Stimulated activated naive B cell treated with anti-CD40 and anti-IgM and Interleukin-4, amounts not matched to agents 10 μg/mL and 1 μg/mL and 100 μg/mL, for 72 hours (primary cell): ENCODE results near the gene CPNE1.

ENCODE experiments used
- ATAC-seq, 2 donors: fragments of 150-1000 bp; cut with Tn5 transposase; replicated peaks; 2 replicates each; pipeline ENCODE4 v1.10.0; 2021; ENCODE audit warnings: moderate library complexity in 1 of 2
- DNase-seq: peaks from one replicate; pipeline ENCODE4 v3.0.0; 2021
- H3K27ac Mint-ChIP-seq: one replicate; pipeline ENCODE4 v1.8.0; 2022; ENCODE audit warnings: mild to moderate bottlenecking, mixed read lengths
- H3K27me3 Mint-ChIP-seq, 2 donors: one replicate each; pipeline ENCODE4 v1.8.0; 2022; ENCODE audit warnings: mixed read lengths in 2 of 2
- H3K36me3 Mint-ChIP-seq, 2 donors: one replicate each; pipeline ENCODE4 v1.8.0; 2022; ENCODE audit warnings: mixed read lengths in 2 of 2, mild to moderate bottlenecking in 1 of 2
- H3K4me1 Mint-ChIP-seq, 2 donors: one replicate each; pipeline ENCODE4 v1.8.0; 2022; ENCODE audit warnings: mixed read lengths in 2 of 2, mild to moderate bottlenecking in 1 of 2
- H3K4me3 Mint-ChIP-seq, 2 donors: one replicate each; pipeline ENCODE4 v1.8.0; 2022; ENCODE audit warnings: mild to moderate bottlenecking in 2 of 2, mixed read lengths in 2 of 2, moderate library complexity in 1 of 2
- H3K9me3 Mint-ChIP-seq, 2 donors: one replicate each; pipeline ENCODE4 v1.8.0; 2022; ENCODE audit warnings: mixed read lengths in 2 of 2, mild to moderate bottlenecking in 1 of 2

Gene CPNE1

GRCh38 chr20:35680452-35681183 lies 15.9 kb upstream of the CPNE1 start:
- ATAC-seq (peak; percentile 95 to 97), DNase-seq (no peak)
- peaks cover 10 to 17% of the 10 kb centered on the region in 2 donors for H3K4me1 Mint-ChIP-seq
- no peaks in the 10 kb centered on the region for H3K9me3 Mint-ChIP-seq
- peaks cover 9 to 20% of the 10 kb centered on the region in 2 donors for H3K36me3 Mint-ChIP-seq
- H3K27me3 Mint-ChIP-seq: no peaks in the 10 kb centered on the region
- H3K4me3 Mint-ChIP-seq: peak overlapping the region in 1 of 2 donors; percentile 67
- peak overlapping the region; percentile 66 for H3K27ac Mint-ChIP-seq

DNA sequence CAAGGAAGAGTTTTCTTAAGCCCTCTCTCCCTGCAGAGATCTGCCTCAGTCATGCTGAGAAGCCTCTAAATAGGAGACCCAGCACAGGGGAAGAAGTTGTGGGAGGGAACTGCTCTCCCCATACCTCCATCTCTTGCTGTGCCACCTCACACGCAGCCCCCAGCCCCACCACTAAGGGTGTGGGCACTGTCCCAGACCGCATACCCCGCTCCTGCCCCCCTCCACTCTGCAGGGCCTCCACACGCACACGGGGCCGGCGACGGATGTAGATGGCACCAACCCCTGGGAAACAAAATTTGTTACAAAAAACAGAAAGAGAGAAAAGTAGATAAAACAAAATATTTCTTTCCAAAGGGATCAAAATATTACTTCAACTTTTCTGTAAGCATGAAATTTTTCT lies 10.2 kb upstream of the CPNE1 start:
- Mint-ChIP-seq H3K9me3 (no peaks in the 10 kb centered on the region), H3K36me3 (peaks cover 34 to 44% of the 10 kb centered on the region in 2 donors), H3K4me3 (no peak overlapping the region), H3K4me1 (peaks cover 0 to 2% of the 10 kb centered on the region in 2 donors), H3K27ac (no peak overlapping the region), H3K27me3 (no peaks in the 10 kb centered on the region)
- ATAC-seq: no peak
- DNase-seq: no peak

DNA sequence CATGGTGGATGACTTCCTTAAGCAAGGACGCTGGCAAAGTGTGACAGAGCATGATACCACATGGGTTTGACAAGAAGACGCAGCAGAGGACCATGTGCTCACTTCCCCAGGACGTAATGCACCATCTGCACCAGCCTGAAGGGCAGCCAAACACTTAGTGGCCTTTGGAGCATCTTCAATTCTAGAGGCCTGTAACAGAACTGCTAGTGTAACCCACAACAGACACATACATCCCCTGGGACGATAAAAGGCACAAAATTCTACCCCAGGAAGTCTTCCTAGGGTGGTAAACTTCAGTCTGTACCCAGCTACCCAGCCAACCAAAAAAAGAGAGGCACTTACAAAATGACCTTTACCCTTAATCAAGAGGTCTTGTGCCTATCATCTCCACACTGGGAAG lies 9.2 kb upstream of the CPNE1 start:
- Mint-ChIP-seq H3K9me3 (no peaks in the 10 kb centered on the region), H3K4me1 (no peaks in the 10 kb centered on the region), H3K27ac (no peak overlapping the region), H3K4me3 (no peak overlapping the region), H3K36me3 (peaks cover 40 to 54% of the 10 kb centered on the region in 2 donors), H3K27me3 (no peaks in the 10 kb centered on the region)
- no peak for DNase-seq
- ATAC-seq: peak in 1 of 2 donors; percentile 63

DNA sequence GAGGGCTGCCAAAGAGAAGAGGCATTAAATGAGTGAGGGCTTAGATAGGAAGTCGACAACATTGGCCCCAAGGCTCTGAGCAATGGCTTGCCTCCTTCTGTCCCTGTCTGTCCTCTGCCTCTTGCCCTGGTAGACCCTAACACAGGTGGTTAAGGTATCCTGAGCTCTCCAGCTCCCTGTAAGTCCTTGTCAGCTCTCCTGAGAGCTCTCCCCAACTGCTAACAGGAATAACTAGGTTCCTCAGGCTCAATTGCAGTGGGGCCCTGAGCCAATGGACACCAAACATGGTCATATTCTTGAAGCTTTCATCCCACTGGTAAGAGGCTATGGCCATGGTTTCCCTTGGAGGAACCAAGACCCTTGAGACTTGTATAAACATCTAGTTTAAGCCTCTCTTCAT lies 5.0 kb upstream of the CPNE1 start:
- ATAC-seq (no peak), DNase-seq (no peak)
- peaks cover 2 to 6% of the 10 kb centered on the region in 2 donors for H3K4me1 Mint-ChIP-seq
- H3K36me3 Mint-ChIP-seq: peaks cover 43 to 57% of the 10 kb centered on the region in 2 donors
- H3K27me3 Mint-ChIP-seq: no peaks in the 10 kb centered on the region
- no peak overlapping the region for H3K4me3 Mint-ChIP-seq
- H3K27ac Mint-ChIP-seq: no peak overlapping the region
- no peaks in the 10 kb centered on the region for H3K9me3 Mint-ChIP-seq

DNA sequence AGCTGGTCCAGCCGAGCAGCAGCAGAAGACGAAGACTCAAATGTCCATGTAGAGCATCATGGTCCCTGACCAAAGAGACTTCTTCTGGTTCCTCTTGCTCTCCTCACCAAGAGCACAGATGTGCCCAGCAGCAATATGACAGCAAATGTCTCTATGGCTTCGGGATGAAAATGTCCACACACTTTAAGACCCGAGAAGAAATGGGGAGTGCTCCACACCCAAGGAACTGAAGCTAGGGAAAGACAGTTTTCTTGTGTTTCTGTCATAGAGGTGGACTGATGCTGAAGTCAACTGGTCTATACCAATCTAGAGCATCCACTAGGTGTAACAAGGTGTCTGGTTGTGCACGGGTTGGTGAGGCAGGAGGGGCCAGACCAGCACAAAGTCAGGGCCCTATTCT lies 4.5 kb upstream of the CPNE1 start:
- Mint-ChIP-seq H3K9me3 (no peaks in the 10 kb centered on the region), H3K27ac (no peak overlapping the region), H3K36me3 (peaks cover 45 to 60% of the 10 kb centered on the region in 2 donors), H3K4me1 (peaks cover 2 to 6% of the 10 kb centered on the region in 2 donors), H3K27me3 (no peaks in the 10 kb centered on the region), H3K4me3 (no peak overlapping the region)
- DNase-seq: no peak
- no peak for ATAC-seq

GRCh38 chr20:35665949-35666288 lies 1.2 kb upstream of the CPNE1 start:
- Mint-ChIP-seq H3K36me3 (peaks cover 36 to 59% of the 10 kb centered on the region in 2 donors), H3K27me3 (no peaks in the 10 kb centered on the region), H3K27ac (peak overlapping the region; percentile 20), H3K4me1 (peaks cover 13 to 34% of the 10 kb centered on the region in 2 donors), H3K4me3 (no peak overlapping the region), H3K9me3 (no peaks in the 10 kb centered on the region)
- ATAC-seq (no peak), DNase-seq (no peak)

DNA sequence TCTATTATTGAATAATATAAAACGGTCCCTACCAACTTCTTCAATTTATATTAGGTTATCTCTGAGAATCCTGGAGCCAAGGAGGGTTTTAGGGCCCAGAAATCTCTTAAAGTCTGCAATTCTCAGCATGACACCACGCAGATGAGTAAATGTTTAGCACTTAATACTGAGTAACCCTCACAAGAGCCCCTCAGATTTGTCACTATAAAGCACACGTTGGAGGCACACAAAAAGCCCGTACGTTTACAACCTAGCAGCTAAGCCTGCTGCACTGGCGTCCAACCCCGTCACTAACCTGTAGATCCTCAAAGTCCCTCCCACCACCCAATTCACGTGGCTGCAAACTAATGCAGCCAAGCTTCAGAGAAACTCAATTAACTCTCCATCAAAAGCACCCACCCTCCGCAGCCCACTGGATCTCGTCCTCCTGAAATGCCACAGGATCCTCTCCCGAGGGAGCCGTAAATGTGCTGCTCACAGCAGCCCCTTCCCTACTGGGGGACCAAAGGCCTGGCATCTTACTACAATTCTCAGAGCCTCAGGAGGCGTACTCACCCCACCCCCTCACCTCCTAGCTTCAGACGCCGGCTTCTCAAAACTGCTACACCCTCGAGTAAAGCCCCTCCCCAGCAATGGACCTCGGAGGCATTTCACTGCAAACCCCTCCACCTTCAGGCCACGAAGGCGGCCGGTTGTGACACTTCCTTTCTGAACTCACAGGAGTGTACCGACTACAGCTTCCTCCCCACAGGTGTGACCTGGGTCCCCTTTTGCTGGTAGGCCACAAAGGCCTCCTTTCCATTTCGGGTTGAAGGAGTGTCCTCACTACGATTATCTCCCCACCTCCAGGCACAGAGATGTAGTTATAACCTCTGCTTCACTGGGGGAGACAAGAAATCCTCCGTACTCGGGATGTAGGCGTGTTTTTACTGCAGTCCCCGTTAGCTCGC lies 909 bp downstream of the CPNE1 start:
- Mint-ChIP-seq H3K27me3 (no peaks in the 10 kb centered on the region), H3K9me3 (no peaks in the 10 kb centered on the region), H3K27ac (peak overlapping the region; percentile 100), H3K4me3 (peak overlapping the region; percentile 94 to 97), H3K4me1 (peaks cover 19 to 47% of the 10 kb centered on the region in 2 donors), H3K36me3 (peaks cover 21 to 41% of the 10 kb centered on the region in 2 donors)
- ATAC-seq (peak; percentile 54 to 56), DNase-seq (peak; percentile 36)

DNA sequence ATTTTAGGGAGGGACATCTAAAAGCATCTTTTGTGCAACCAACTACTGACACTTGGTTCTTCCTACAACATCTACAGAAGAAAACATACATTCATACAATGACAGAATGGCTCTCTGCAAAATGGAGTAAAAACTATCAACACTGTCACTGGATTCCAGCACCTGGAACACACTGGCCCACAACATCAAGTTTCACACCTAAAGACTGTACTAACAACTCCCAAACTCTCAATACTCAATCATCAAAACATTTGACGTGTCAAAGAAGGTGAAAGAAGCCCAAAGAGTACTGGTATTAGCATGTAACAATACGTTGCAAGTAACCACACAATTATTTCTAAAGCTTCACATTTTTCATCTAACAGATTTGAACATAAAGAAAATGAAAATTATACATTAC lies 2.1 kb downstream of the CPNE1 start:
- H3K27me3 Mint-ChIP-seq: no peaks in the 10 kb centered on the region
- H3K4me3 Mint-ChIP-seq: peak overlapping the region; percentile 94 to 97
- H3K27ac Mint-ChIP-seq: peak overlapping the region; percentile 65
- peaks cover 19 to 49% of the 10 kb centered on the region in 2 donors for H3K4me1 Mint-ChIP-seq
- H3K9me3 Mint-ChIP-seq: no peaks in the 10 kb centered on the region
- DNase-seq (no peak), ATAC-seq (no peak)
- peaks cover 13 to 32% of the 10 kb centered on the region in 2 donors for H3K36me3 Mint-ChIP-seq

DNA sequence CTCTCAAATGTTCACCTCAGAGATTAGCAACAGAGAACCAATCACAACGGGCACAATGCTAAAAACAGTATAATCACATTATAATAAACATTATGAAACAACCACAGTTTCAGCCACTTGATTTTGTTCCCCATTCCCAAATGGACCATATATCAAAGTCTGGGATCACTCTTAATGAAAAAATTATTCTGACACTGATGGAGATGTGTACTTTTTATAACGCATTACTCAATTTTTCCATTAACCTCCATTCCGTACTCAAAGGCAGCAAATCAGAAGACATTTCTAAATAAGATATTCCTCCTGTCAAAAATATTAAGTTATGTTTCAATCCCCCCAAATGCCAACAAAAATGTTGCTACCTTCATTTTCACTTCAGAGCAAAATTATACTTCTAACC lies 2.8 kb downstream of the CPNE1 start:
- H3K4me3 Mint-ChIP-seq: peak overlapping the region; percentile 94 to 97
- no peaks in the 10 kb centered on the region for H3K9me3 Mint-ChIP-seq
- DNase-seq (no peak), ATAC-seq (no peak)
- peaks cover 23 to 55% of the 10 kb centered on the region in 2 donors for H3K4me1 Mint-ChIP-seq
- no peaks in the 10 kb centered on the region for H3K27me3 Mint-ChIP-seq
- H3K27ac Mint-ChIP-seq: peak overlapping the region; percentile 48
- peaks cover 17 to 38% of the 10 kb centered on the region in 2 donors for H3K36me3 Mint-ChIP-seq

- Mint-ChIP-seq H3K27me3 (no peaks in the 10 kb centered on the region), H3K9me3 (no peaks in the 10 kb centered on the region), H3K4me3 (peak overlapping the region in 1 of 2 donors; percentile 94), H3K36me3 (peaks cover 17 to 38% of the 10 kb centered on the region in 2 donors), H3K27ac (peak overlapping the region; percentile 65), H3K4me1 (peaks cover 23 to 55% of the 10 kb centered on the region in 2 donors)
- ATAC-seq: no peak
- DNase-seq: no peak
These were observed 3.6 kb downstream of the CPNE1 start for GRCh38 chr20:35661053-35661452.

DNA sequence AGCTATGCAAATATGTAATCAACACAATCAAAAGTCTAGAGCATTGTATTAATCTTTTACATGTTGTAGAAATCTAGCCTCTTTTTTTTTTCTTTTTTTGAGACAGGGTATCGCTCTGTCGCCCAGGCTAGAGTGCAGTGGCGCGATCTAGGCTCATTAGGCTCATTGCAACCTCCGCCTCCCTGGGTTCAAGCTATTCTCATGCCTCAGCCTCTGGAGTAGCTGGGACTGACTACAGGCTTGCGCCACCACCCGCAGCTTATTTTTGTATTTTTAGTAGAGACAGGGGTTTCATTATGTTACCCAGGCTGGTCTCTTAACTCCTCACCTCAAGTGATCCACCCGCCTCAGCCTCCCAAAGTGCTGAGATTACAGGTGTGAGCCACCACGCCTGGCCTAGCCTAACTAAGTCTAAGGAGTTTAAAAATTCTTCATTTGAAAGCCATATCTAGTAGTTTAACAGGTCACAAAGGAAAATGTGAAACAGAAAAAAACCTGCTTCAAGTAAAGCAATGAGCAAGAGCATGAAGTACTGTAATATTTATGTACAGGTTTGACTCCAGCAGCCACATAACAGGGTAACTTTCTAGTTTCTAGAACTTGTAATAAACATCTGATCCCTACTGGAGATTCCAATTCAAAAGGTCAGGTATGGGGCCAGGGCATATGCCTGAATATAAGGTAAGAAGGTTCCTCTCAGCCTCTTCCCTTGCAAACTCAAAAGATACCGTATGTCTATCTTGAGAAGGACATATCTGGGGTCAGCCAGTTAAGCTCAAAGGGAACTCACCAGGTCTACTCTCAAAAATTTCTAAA lies 4.4 kb downstream of the CPNE1 start:
- DNase-seq (no peak), ATAC-seq (no peak)
- peak overlapping the region; percentile 88 for H3K27ac Mint-ChIP-seq
- H3K9me3 Mint-ChIP-seq: no peaks in the 10 kb centered on the region
- H3K4me1 Mint-ChIP-seq: peaks cover 23 to 55% of the 10 kb centered on the region in 2 donors
- H3K4me3 Mint-ChIP-seq: peak overlapping the region; percentile 39 to 94
- H3K27me3 Mint-ChIP-seq: no peaks in the 10 kb centered on the region
- H3K36me3 Mint-ChIP-seq: peaks cover 17 to 38% of the 10 kb centered on the region in 2 donors

DNA sequence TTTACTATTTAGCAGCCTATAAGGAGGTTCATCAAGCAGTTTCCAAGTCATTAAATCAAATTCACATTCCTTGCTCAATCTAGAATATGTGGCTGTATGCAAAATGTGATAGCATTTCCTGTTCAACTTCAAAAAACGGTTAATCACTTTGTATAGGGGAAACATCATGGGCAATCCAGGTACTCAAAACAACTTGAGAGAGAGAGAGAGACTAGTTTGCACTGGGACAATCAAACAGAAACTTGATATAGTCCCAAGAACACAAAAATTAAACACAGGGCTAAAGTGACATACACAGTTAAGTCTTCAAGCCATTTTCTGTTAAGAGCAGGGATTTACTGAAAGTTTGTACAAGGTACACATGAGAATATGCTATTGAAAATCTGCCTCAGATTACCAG lies 7.4 kb downstream of the CPNE1 start:
- Mint-ChIP-seq H3K27ac (no peak overlapping the region), H3K4me3 (peak overlapping the region in 1 of 2 donors; percentile 7)
- no peak for ATAC-seq

DNA sequence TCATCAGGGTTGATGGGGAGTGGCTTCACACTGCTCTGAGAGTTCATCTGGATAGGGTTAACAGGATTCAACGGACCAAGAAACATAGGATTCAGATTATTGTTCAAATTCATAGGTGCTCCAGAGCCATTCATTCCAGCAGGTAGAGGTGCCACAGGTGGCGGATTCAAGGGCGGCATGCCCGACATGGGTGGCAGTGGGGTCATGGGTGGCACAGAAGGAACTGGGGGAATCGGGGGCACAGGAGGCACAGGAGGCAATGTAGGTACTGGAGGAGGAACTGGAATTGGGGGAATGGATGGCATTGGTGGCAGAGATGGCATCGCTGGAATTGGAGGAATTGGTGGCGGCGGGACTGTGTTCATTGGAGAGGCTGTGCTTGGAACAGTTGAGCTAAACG lies 10.3 kb downstream of the CPNE1 start:
- H3K4me1 Mint-ChIP-seq: peaks cover 8 to 20% of the 10 kb centered on the region in 2 donors
- no peak for ATAC-seq

More for the DNA sequence above, 7.4 kb downstream of the CPNE1 start:
- H3K4me1 Mint-ChIP-seq: peaks cover 15 to 32% of the 10 kb centered on the region in 2 donors
- H3K9me3 Mint-ChIP-seq: no peaks in the 10 kb centered on the region
- DNase-seq: no peak
- H3K36me3 Mint-ChIP-seq: peaks cover 4 to 14% of the 10 kb centered on the region in 2 donors
- H3K27me3 Mint-ChIP-seq: no peaks in the 10 kb centered on the region

GRCh38 chr20:35653893-35654292 lies 10.8 kb downstream of the CPNE1 start:
- DNase-seq (no peak), ATAC-seq (no peak)
- Mint-ChIP-seq H3K4me3 (no peak overlapping the region), H3K4me1 (peaks cover 8 to 25% of the 10 kb centered on the region in 2 donors), H3K27ac (no peak overlapping the region), H3K36me3 (peaks cover 4 to 12% of the 10 kb centered on the region in 2 donors), H3K9me3 (no peaks in the 10 kb centered on the region), H3K27me3 (no peaks in the 10 kb centered on the region)

More for the DNA sequence above, 10.3 kb downstream of the CPNE1 start:
- Mint-ChIP-seq H3K27ac (no peak overlapping the region), H3K4me3 (no peak overlapping the region), H3K36me3 (peaks cover 4 to 12% of the 10 kb centered on the region in 2 donors), H3K27me3 (no peaks in the 10 kb centered on the region), H3K9me3 (no peaks in the 10 kb centered on the region)
- no peak for DNase-seq
